Ammon's horn (tissue), 1 donor: ENCODE measurements around the gene PIAS1.
"Not testable (repeated sequence)": the region's sequence is repeated elsewhere in the genome, so short reads cannot be mapped to it uniquely, and the experiment has no call there.

ENCODE experiments used
- DNase-seq: peaks from one replicate; pipeline ENCODE4 v3.0.0-alpha.2; 2016; ENCODE audit warnings: low spot score

Gene PIAS1

GRCh38 chr15:68234520-68234919 lies 180.4 kb downstream of the PIAS1 start:
- DNase-seq, result not testable (repeated sequence)

- no peak for DNase-seq
Measured at GRCh38 chr15:68235022-68235421, 180.9 kb downstream of the PIAS1 start.

GRCh38 chr15:68239025-68239424 lies 184.9 kb downstream of the PIAS1 start:
- no peak for DNase-seq

- no peak for DNase-seq
Measured at GRCh38 chr15:68241088-68241935, 187.2 kb downstream of the PIAS1 start.
